ENCODE measurements around the gene TUT4. TPM values are rescaled to one million over a fixed set of nuclear protein-coding genes. Genes with fewer than 3 reads are reported as not detected.

The TUT4 gene
- total RNA-seq, 2 experiments from 2014 or later, result 70.8 to 72.4 TPM

- ChIA-PET POLR2A (interaction anchor here (0.5 to 1.3 kb wide), 3 partner anchors 8 to 63 kb away, joined by 3 to 5 read pairs (median 3); no protein-coding TSS in a partner anchor), CTCF (ENCODE audit: unreplicated experiment) (no interaction called here)
- Histone ChIP-seq H3K4me1 (ENCODE audit: insufficient read depth, low read length, poor library complexity, severe bottlenecking) (no peaks in the 10 kb centered on the region), H3K4me2 (ENCODE audit: low read length) (no peak overlapping the region), H3K36me3 (ENCODE audit: insufficient read depth, low read length) (peaks cover 95% of the 10 kb centered on the region), H2AFZ (ENCODE audit: low read length) (no peak overlapping the region), H3K27ac (ENCODE audit: low read depth, low read length, poor library complexity, severe bottlenecking) (no peak overlapping the region), H3K9me2 (ENCODE audit: insufficient read depth, low read length) (no peaks in the 10 kb centered on the region), H3K4me3 (ENCODE audit: low read depth, low read length, poor library complexity, severe bottlenecking) (no peak overlapping the region), H4K20me1 (ENCODE audit: insufficient read depth, low read length) (no peaks in the 10 kb centered on the region; the same call in 1 of the 2 replicates), H3K9me3 (ENCODE audit: low read length) (no peaks in the 10 kb centered on the region), H3K79me2 (ENCODE audit: insufficient read depth, low read depth, low read length) (no peaks in the 10 kb centered on the region)
- no TSS peak for BruUV-seq (replicated peaks)
- TF ChIP-seq, protein P1, sequence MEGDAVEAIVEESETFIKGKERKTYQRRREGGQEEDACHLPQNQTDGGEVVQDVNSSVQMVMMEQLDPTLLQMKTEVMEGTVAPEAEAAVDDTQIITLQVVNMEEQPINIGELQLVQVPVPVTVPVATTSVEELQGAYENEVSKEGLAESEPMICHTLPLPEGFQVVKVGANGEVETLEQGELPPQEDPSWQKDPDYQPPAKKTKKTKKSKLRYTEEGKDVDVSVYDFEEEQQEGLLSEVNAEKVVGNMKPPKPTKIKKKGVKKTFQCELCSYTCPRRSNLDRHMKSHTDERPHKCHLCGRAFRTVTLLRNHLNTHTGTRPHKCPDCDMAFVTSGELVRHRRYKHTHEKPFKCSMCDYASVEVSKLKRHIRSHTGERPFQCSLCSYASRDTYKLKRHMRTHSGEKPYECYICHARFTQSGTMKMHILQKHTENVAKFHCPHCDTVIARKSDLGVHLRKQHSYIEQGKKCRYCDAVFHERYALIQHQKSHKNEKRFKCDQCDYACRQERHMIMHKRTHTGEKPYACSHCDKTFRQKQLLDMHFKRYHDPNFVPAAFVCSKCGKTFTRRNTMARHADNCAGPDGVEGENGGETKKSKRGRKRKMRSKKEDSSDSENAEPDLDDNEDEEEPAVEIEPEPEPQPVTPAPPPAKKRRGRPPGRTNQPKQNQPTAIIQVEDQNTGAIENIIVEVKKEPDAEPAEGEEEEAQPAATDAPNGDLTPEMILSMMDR (conservative IDR thresholded peaks at IDR 0.05; ENCODE audit: low read length), result no peak
- TF ChIP-seq EZH2phosphoT487 (IDR thresholded peaks at IDR 0.05; ENCODE audit: borderline replicate concordance, low read depth, low read length), result no peak
- intact Hi-C loops (cut with micrococcal nuclease; ENCODE audit: unreplicated experiment), result no loop called here
- no peak for DNase-seq (ENCODE audit: low spot score)
These were observed 139.4 kb downstream of the TUT4 start for GRCh38 chr1:52413410-52413989.

GRCh38 chr1:52404975-52405338 lies 147.9 kb downstream of the TUT4 start:
- Histone ChIP-seq H3K9me3 (ENCODE audit: low read length) (no peaks in the 10 kb centered on the region), H3K4me3 (ENCODE audit: low read depth, low read length, poor library complexity, severe bottlenecking) (peak overlapping the region; percentile 85), H2AFZ (ENCODE audit: low read length) (peak overlapping the region; percentile 84), H3K27ac (ENCODE audit: low read depth, low read length, poor library complexity, severe bottlenecking) (peak overlapping the region; percentile 83), H3K4me2 (ENCODE audit: low read length) (peak overlapping the region; percentile 83), H3K4me1 (ENCODE audit: insufficient read depth, low read length, poor library complexity, severe bottlenecking) (peaks cover 26% of the 10 kb centered on the region), H3K79me2 (ENCODE audit: insufficient read depth, low read depth, low read length) (peaks cover 69% of the 10 kb centered on the region), H3K36me3 (ENCODE audit: insufficient read depth, low read length) (peaks cover 60% of the 10 kb centered on the region), H3K9me2 (ENCODE audit: insufficient read depth, low read length) (no peaks in the 10 kb centered on the region), H4K20me1 (ENCODE audit: insufficient read depth, low read length) (peaks cover 22% of the 10 kb centered on the region)
- no peak for DNase-seq (ENCODE audit: low spot score)
- TF ChIP-seq EZH2phosphoT487 (IDR thresholded peaks at IDR 0.05; ENCODE audit: borderline replicate concordance, low read depth, low read length), result no peak
- TF ChIP-seq, protein P1 (conservative IDR thresholded peaks at IDR 0.05; ENCODE audit: low read length), result 0 out of 2 replicates have a peak, but pooled peaks have one; percentile 8
- ChIA-PET CTCF (ENCODE audit: unreplicated experiment) (interaction anchor here (0.6 to 1.0 kb wide), 2 partner anchors 10 to 736 kb away, joined by 3 read pairs; no protein-coding TSS in a partner anchor), POLR2A (interaction anchor here (0.5 to 2.8 kb wide), 10 partner anchors 9 to 311 kb away, joined by 3 to 15 read pairs (median 3); partner anchors contain the start of genes CC2D1B and TUT4)
- intact Hi-C loops (cut with micrococcal nuclease; ENCODE audit: unreplicated experiment), result loop anchor here (1.0 to 5.0 kb wide), 6 partner anchors 39 to 282 kb away; partner anchors contain the start of genes CC2D1B and TUT4
- TSS peak; percentile 85 for BruUV-seq (replicated peaks)
